Activated naive CD4-positive, alpha-beta T cell treated with anti-CD3 and anti-CD28 coated beads, Interleukin-2, amount 50 U/mL, for 24 hours (primary cell): Measurements from ENCODE around the gene TNRC6A.
"Not testable (repeated sequence)": the region's sequence is repeated elsewhere in the genome, so short reads cannot be mapped to it uniquely, and the experiment has no call there.

Experiments
- H3K27ac Mint-ChIP-seq: one replicate; pipeline ENCODE4 v1.8.0; 2021; ENCODE audit warnings: mild to moderate bottlenecking, mixed read lengths
- H3K27me3 Mint-ChIP-seq: one replicate; pipeline ENCODE4 v1.8.0; 2021; ENCODE audit warnings: mixed read lengths
- H3K36me3 Mint-ChIP-seq: one replicate; pipeline ENCODE4 v1.8.0; 2021; ENCODE audit warnings: mixed read lengths
- H3K4me1 Mint-ChIP-seq: one replicate; pipeline ENCODE4 v1.8.0; 2021; ENCODE audit warnings: mixed read lengths
- H3K4me3 Mint-ChIP-seq: one replicate; pipeline ENCODE4 v1.8.0; 2021; ENCODE audit warnings: mild to moderate bottlenecking, mixed read lengths
- H3K9me3 Mint-ChIP-seq: one replicate; pipeline ENCODE4 v1.8.0; 2021; ENCODE audit warnings: mixed read lengths

Gene TNRC6A

GRCh38 chr16:24836836-24837235 is 107.4 kb downstream of the TNRC6A start:
- H3K9me3 Mint-ChIP-seq, result no peaks in the 10 kb centered on the region

GRCh38 chr16:24837969-24838368 is 108.5 kb downstream of the TNRC6A start:
- Mint-ChIP-seq H3K9me3 (no peaks in the 10 kb centered on the region), H3K27me3 (no peaks in the 10 kb centered on the region), H3K36me3 (peaks cover 11% of the 10 kb centered on the region), H3K4me3 (no peak overlapping the region), H3K4me1 (no peaks in the 10 kb centered on the region), H3K27ac (no peak overlapping the region)

More at GRCh38 chr16:24836836-24837235, 107.4 kb downstream of the TNRC6A start:
- Mint-ChIP-seq H3K4me3 (no peak overlapping the region), H3K27ac (no peak overlapping the region), H3K4me1 (no peaks in the 10 kb centered on the region), H3K27me3 (no peaks in the 10 kb centered on the region), H3K36me3 (peaks cover 14% of the 10 kb centered on the region)

- Mint-ChIP-seq H3K27ac (no peak overlapping the region), H3K4me1 (no peaks in the 10 kb centered on the region), H3K4me3 (no peak overlapping the region), H3K36me3 (peaks cover 13% of the 10 kb centered on the region), H3K9me3 (no peaks in the 10 kb centered on the region), H3K27me3 (no peaks in the 10 kb centered on the region)
Observed at GRCh38 chr16:24838554-24839266, 109.3 kb downstream of the TNRC6A start.

GRCh38 chr16:24839347-24839972 is 110.0 kb downstream of the TNRC6A start:
- H3K4me3 Mint-ChIP-seq, result no peak overlapping the region
- H3K36me3 Mint-ChIP-seq, result peaks cover 16% of the 10 kb centered on the region
- H3K9me3 Mint-ChIP-seq, result no peaks in the 10 kb centered on the region
- no peaks in the 10 kb centered on the region for H3K27me3 Mint-ChIP-seq
- H3K4me1 Mint-ChIP-seq, result no peaks in the 10 kb centered on the region
- H3K27ac Mint-ChIP-seq, result no peak overlapping the region

GRCh38 chr16:24841291-24841690 is 111.8 kb downstream of the TNRC6A start:
- Mint-ChIP-seq H3K27ac (no peak overlapping the region), H3K9me3 (no peaks in the 10 kb centered on the region), H3K36me3 (peaks cover 8% of the 10 kb centered on the region), H3K4me3 (no peak overlapping the region), H3K4me1 (no peaks in the 10 kb centered on the region), H3K27me3 (no peaks in the 10 kb centered on the region)

- Mint-ChIP-seq H3K27me3 (no peaks in the 10 kb centered on the region), H3K4me3 (no peak overlapping the region), H3K4me1 (no peaks in the 10 kb centered on the region), H3K27ac (no peak overlapping the region), H3K9me3 (no peaks in the 10 kb centered on the region), H3K36me3 (peaks cover 6% of the 10 kb centered on the region)
Observed at GRCh38 chr16:24844101-24845030, 114.9 kb downstream of the TNRC6A start.

- H3K27me3 Mint-ChIP-seq, H3K9me3 Mint-ChIP-seq, H3K4me1 Mint-ChIP-seq, H3K4me3 Mint-ChIP-seq, H3K27ac Mint-ChIP-seq, H3K36me3 Mint-ChIP-seq: not testable (repeated sequence)
Observed at GRCh38 chr16:24845031-24845365, 115.5 kb downstream of the TNRC6A start.

- peaks cover 6% of the 10 kb centered on the region for H3K36me3 Mint-ChIP-seq
- H3K27me3 Mint-ChIP-seq, result no peaks in the 10 kb centered on the region
- no peak within 1 kb of the TSS for H3K27ac Mint-ChIP-seq
- no peaks in the 10 kb centered on the region for H3K9me3 Mint-ChIP-seq
- H3K4me3 Mint-ChIP-seq, result no peak within 1 kb of the TSS
- no peaks in the 10 kb centered on the region for H3K4me1 Mint-ChIP-seq
Observed at GRCh38 chr16:24845726-24846547, 116.5 kb downstream of the TNRC6A start, which contains the start of gene SLC5A11. Gene SLC5A11, plus strand, starts transcription at chr16:24845963. Its CDS starts 12,681 bp downstream, at chr16:24858644.

- Mint-ChIP-seq H3K4me1 (no peaks in the 10 kb centered on the region), H3K27ac (no peak overlapping the region), H3K27me3 (no peaks in the 10 kb centered on the region), H3K4me3 (no peak overlapping the region), H3K9me3 (no peaks in the 10 kb centered on the region), H3K36me3 (peaks cover 6% of the 10 kb centered on the region)
Observed at GRCh38 chr16:24846548-24847357, 117.3 kb downstream of the TNRC6A start.

GRCh38 chr16:24847358-24847664 is 117.9 kb downstream of the TNRC6A start:
- Mint-ChIP-seq H3K4me1 (no peaks in the 10 kb centered on the region), H3K4me3 (no peak overlapping the region), H3K36me3 (peaks cover 6% of the 10 kb centered on the region), H3K27me3 (no peaks in the 10 kb centered on the region), H3K27ac (no peak overlapping the region), H3K9me3 (no peaks in the 10 kb centered on the region)

GRCh38 chr16:24848065-24848464 is 118.6 kb downstream of the TNRC6A start:
- Mint-ChIP-seq H3K27ac (no peak overlapping the region), H3K4me1 (no peaks in the 10 kb centered on the region), H3K36me3 (peaks cover 4% of the 10 kb centered on the region), H3K27me3 (no peaks in the 10 kb centered on the region), H3K4me3 (no peak overlapping the region), H3K9me3 (no peaks in the 10 kb centered on the region)

- Mint-ChIP-seq H3K4me3 (no peak overlapping the region), H3K27ac (no peak overlapping the region), H3K27me3 (no peaks in the 10 kb centered on the region), H3K36me3 (no peaks in the 10 kb centered on the region), H3K9me3 (no peaks in the 10 kb centered on the region), H3K4me1 (no peaks in the 10 kb centered on the region)
Observed at GRCh38 chr16:24849641-24850040, 120.2 kb downstream of the TNRC6A start.

- no peaks in the 10 kb centered on the region for H3K27me3 Mint-ChIP-seq
- no peaks in the 10 kb centered on the region for H3K9me3 Mint-ChIP-seq
- H3K4me1 Mint-ChIP-seq, result no peaks in the 10 kb centered on the region
- H3K27ac Mint-ChIP-seq, result no peak overlapping the region
- no peak overlapping the region for H3K4me3 Mint-ChIP-seq
- H3K36me3 Mint-ChIP-seq, result no peaks in the 10 kb centered on the region
Observed at GRCh38 chr16:24850289-24850938, 121.0 kb downstream of the TNRC6A start.

- Mint-ChIP-seq H3K27me3 (no peaks in the 10 kb centered on the region), H3K4me3 (no peak overlapping the region), H3K4me1 (no peaks in the 10 kb centered on the region), H3K36me3 (no peaks in the 10 kb centered on the region), H3K27ac (no peak overlapping the region), H3K9me3 (no peaks in the 10 kb centered on the region)
Observed at GRCh38 chr16:24851700-24852099, 122.2 kb downstream of the TNRC6A start.
